ENCODE data around the gene FZD7.

Gene FZD7

GRCh38 chr2:202033317-202034248, at the start of gene FZD7:
TSS of gene FZD7 (plus strand) at chr2:202033855. CDS start at chr2:202034648, 793 bp downstream.
- DNase-seq: peak; percentile 90

- no peak for DNase-seq
Measured at GRCh38 chr2:201984333-201984732, 49.3 kb upstream of the FZD7 start.

- DNase-seq: no peak
Measured at GRCh38 chr2:201984800-201985525, 48.7 kb upstream of the FZD7 start.

- DNase-seq: no peak
Measured at GRCh38 chr2:201985728-201986462, 47.8 kb upstream of the FZD7 start.

- no peak for DNase-seq
Measured at GRCh38 chr2:201986463-201986735, 47.3 kb upstream of the FZD7 start.

- no peak for DNase-seq
Measured at GRCh38 chr2:201987426-201987825, 46.2 kb upstream of the FZD7 start.

- no peak for DNase-seq
Measured at GRCh38 chr2:201990069-201990468, 43.6 kb upstream of the FZD7 start.

GRCh38 chr2:201992960-201993359, 40.7 kb upstream of the FZD7 start:
- no peak for DNase-seq

- no peak for DNase-seq
Measured at GRCh38 chr2:201994973-201995638, 38.5 kb upstream of the FZD7 start.

GRCh38 chr2:201996006-201996405, 37.6 kb upstream of the FZD7 start:
- no peak for DNase-seq

GRCh38 chr2:201996679-201997314, 36.9 kb upstream of the FZD7 start:
- DNase-seq: no peak

GRCh38 chr2:201999279-201999678, 34.4 kb upstream of the FZD7 start:
- DNase-seq: no peak

GRCh38 chr2:202001826-202002225, 31.8 kb upstream of the FZD7 start:
- DNase-seq: no peak

- DNase-seq: no peak
Measured at GRCh38 chr2:202002381-202002780, 31.3 kb upstream of the FZD7 start.

- no peak for DNase-seq
Measured at GRCh38 chr2:202005272-202005887, 28.3 kb upstream of the FZD7 start.

- DNase-seq: no peak
Measured at GRCh38 chr2:202006301-202006700, 27.4 kb upstream of the FZD7 start.

GRCh38 chr2:202007015-202007982, 26.4 kb upstream of the FZD7 start:
- DNase-seq: no peak

GRCh38 chr2:202007983-202008354, 25.7 kb upstream of the FZD7 start:
- DNase-seq: no peak

- DNase-seq: peak; percentile 44
Measured at GRCh38 chr2:202009019-202009481, 24.6 kb upstream of the FZD7 start.

GRCh38 chr2:202009581-202009980, 24.1 kb upstream of the FZD7 start:
- DNase-seq: no peak

GRCh38 chr2:202014318-202014717, 19.3 kb upstream of the FZD7 start:
- peak; percentile 40 for DNase-seq

Measured in retina (tissue), 1 donor.